ENCODE measurements around the gene CDKAL1. TPM values are rescaled to one million over a fixed set of nuclear protein-coding genes. Genes with fewer than 3 reads are reported as not detected.

The CDKAL1 gene
- total and polyA plus RNA-seq, 2 of the 13 experiments (the other 11 are each of a cell fraction or from before 2014, with no cell fraction given): 9.5 to 27.7 TPM

DNA sequence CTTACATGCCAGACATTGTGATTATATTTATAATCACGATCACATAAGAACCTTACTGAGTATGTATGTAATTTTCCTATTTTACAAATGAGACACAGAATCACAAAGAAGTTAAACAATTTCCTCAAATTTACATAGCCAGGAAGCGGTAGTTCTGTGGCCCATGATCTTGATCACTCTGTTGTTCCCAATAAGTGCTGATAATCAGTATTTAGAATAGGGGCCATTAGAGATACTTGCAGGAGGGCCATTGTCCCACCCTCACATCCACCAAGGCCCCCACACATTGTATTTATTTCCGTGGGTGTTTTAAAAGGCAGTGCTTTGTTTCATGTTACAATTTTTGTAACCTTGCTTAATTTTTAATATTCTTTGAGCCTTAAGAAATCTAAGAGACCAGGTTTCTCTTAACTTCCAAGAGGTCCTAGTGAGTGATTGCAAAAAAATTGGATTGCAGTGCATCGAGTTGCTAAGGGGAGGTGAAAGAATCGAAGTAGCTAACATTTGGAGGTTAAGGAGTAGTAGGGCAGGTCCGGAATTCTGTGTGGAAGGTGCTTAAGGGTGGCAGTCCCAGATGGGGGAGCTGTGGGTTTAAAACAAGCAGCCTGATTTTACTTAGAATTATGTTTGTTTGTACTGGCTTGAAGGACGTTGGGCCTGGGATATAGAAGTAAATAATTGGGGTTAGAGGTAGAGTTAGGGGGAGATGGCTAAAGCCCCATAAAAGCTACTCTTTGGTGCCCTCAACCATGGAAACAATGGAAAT, 339.4 kb downstream of the CDKAL1 start:
- intact Hi-C loops (cut with micrococcal nuclease; ENCODE audit: unreplicated experiment) (no loop called here), in situ Hi-C loops (cut with HindIII; ENCODE audit: extremely low pct_ligation_motif_present, low pct_unique_long_range_greater_than_20kb) (loop anchor here (10.0 kb wide), 1 partner anchor 309 kb away; no protein-coding TSS in a partner anchor)
- DNase-seq (ENCODE audit: low spot score) (no peak), ATAC-seq (no peak), FAIRE-seq (no peak)
- Histone ChIP-seq H4K20me1 (ENCODE audit: insufficient read depth, low read length) (no peaks in the 10 kb centered on the region), H3K79me2 (ENCODE audit: insufficient read depth, low read length) (no peaks in the 10 kb centered on the region), H3K9me3 (ENCODE audit: low read length) (no peaks in the 10 kb centered on the region), H3K27ac (ENCODE audit: extremely low read length, insufficient read depth, low read length) (no peak overlapping the region), H3K4me3 (replicated peaks in 1 of 3; ENCODE audit: insufficient read depth in 1 of 3, low read depth in 2 of 3, low read length in 3 of 3) (no peak overlapping the region), H2AFZ (ENCODE audit: low read length) (no peak overlapping the region), H3K9ac (ENCODE audit: insufficient read depth, low read depth, low read length) (no peak overlapping the region), H3K4me2 (ENCODE audit: low read depth, low read length) (no peak overlapping the region), H3K27me3 (ENCODE audit: control insufficient read depth in 1 of 2, insufficient read depth in 2 of 2, low read length in 2 of 2) (no peaks in the 10 kb centered on the region), H3K4me1 (ENCODE audit: insufficient read depth, low read length) (peaks cover 30% of the 10 kb centered on the region), H3K36me3 (replicated peaks in 1 of 2; ENCODE audit: control insufficient read depth in 1 of 2, insufficient read depth in 2 of 2, low read length in 2 of 2) (no peaks in the 10 kb centered on the region)
- BruUV-seq (replicated peaks): no TSS peak
- TF ChIP-seq MTA1 (CRISPR knock-in tag; IDR thresholded peaks at IDR 0.05; ENCODE audit: borderline replicate concordance) (no peak), KLF16 (CRISPR knock-in tag; IDR thresholded peaks at IDR 0.05) (no peak), STAG1 (CRISPR knock-in tag; IDR thresholded peaks at IDR 0.05) (peak; percentile 35), SMC3 (IDR thresholded peaks at IDR 0.05; ENCODE audit: low read length) (0 out of 2 replicates have a peak, but pooled peaks have one; percentile 6)
- TF ChIP-seq, protein P1, sequence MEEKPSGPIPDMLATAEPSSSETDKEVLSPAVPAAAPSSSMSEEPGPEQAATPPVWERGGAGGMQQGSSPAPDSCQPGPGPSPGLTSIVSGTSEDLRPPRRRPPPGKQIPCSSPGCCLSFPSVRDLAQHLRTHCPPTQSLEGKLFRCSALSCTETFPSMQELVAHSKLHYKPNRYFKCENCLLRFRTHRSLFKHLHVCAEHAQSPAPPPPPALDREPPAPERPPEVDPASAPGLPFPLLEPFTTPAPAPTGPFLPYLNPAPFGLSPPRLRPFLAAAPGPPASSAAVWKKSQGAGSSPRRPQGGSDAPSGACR (CRISPR knock-in tag; IDR thresholded peaks at IDR 0.05): no peak
- ChIA-PET POLR2A (no interaction called here), CTCF (ENCODE audit: low intra/inter-chr PET ratio, low total read pairs) (interaction anchor here (2.9 kb wide), 1 partner anchor 716 kb away, joined by 18 read pairs; no protein-coding TSS in a partner anchor)
- WGBS (ENCODE audit: low lambda C conversion rate): 87% methylated on average over 7 of the region's 7 CpGs

DNA sequence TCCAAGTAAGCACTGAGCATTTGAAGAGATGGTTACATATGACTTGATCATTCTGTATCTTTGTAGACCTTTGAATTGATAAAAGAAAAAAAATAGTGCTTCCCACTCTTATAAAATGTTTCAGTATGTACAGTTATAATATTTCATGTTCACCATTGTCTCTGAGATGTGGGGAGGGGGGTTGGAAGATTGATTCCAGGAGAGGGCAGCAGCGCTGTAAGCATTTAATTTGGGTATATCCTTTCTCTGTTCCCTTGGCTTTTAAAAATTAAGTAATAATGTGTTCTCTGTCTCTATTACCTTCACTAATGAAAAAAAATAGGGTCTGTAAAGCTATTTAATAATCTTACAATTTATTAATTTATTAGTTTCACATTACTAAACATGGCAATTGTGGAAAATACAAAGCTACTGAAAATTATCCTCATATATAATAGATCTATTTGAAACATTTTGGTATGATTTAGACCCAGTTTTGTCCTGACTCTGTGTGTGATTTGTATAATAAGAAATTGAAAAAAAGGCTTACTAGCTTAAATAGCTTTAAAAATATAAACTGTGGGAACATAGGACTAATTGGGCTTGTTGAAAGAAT, 341.2 kb downstream of the CDKAL1 start:
- no peaks in the 10 kb centered on the region for H3K27me3 ChIP-seq (ENCODE audit: control insufficient read depth in 1 of 2, insufficient read depth in 2 of 2, low read length in 2 of 2)
- DNase-seq (ENCODE audit: low spot score) (peak; percentile 29), ATAC-seq (no peak), FAIRE-seq (no peak)
- no peaks in the 10 kb centered on the region for H3K36me3 ChIP-seq (replicated peaks in 1 of 2; ENCODE audit: control insufficient read depth in 1 of 2, insufficient read depth in 2 of 2, low read length in 2 of 2)
- no peak overlapping the region for H3K9ac ChIP-seq (ENCODE audit: insufficient read depth, low read depth, low read length)
- H3K4me2 ChIP-seq (ENCODE audit: low read depth, low read length): no peak overlapping the region
- POLR2A ChIA-PET: interaction anchor here (1.1 kb wide), 1 partner anchor 713 kb away, joined by 4 read pairs; no protein-coding TSS in a partner anchor
- peaks cover 46% of the 10 kb centered on the region for H3K4me1 ChIP-seq (ENCODE audit: insufficient read depth, low read length)
- no TSS peak for BruUV-seq (replicated peaks)
- in situ Hi-C loops (cut with HindIII; ENCODE audit: extremely low pct_ligation_motif_present, low pct_unique_long_range_greater_than_20kb): loop anchor here (5.0 to 25.0 kb wide), 3 partner anchors 311 to 1062 kb away; no protein-coding TSS in a partner anchor
- no peaks in the 10 kb centered on the region for H3K79me2 ChIP-seq (ENCODE audit: insufficient read depth, low read length)
- no peaks in the 10 kb centered on the region for H3K9me3 ChIP-seq (ENCODE audit: low read length)
- H3K27ac ChIP-seq (ENCODE audit: extremely low read length, insufficient read depth, low read length): no peak overlapping the region
- H3K4me3 ChIP-seq (replicated peaks in 1 of 3; ENCODE audit: insufficient read depth in 1 of 3, low read depth in 2 of 3, low read length in 3 of 3): no peak overlapping the region
- CTCF ChIA-PET (ENCODE audit: low intra/inter-chr PET ratio, low total read pairs): interaction anchor here (2.9 kb wide), 1 partner anchor 714 kb away, joined by 18 read pairs; no protein-coding TSS in a partner anchor
- H4K20me1 ChIP-seq (ENCODE audit: insufficient read depth, low read length): no peaks in the 10 kb centered on the region
- H2AFZ ChIP-seq (ENCODE audit: low read length): no peak overlapping the region
- 98% methylated on average over 1 of the region's 1 CpG for WGBS (ENCODE audit: low lambda C conversion rate)
- intact Hi-C loops (cut with micrococcal nuclease; ENCODE audit: unreplicated experiment): loop anchor here (1.0 to 5.0 kb wide), 3 partner anchors 127 to 714 kb away; no protein-coding TSS in a partner anchor
- TF ChIP-seq, protein P2, sequence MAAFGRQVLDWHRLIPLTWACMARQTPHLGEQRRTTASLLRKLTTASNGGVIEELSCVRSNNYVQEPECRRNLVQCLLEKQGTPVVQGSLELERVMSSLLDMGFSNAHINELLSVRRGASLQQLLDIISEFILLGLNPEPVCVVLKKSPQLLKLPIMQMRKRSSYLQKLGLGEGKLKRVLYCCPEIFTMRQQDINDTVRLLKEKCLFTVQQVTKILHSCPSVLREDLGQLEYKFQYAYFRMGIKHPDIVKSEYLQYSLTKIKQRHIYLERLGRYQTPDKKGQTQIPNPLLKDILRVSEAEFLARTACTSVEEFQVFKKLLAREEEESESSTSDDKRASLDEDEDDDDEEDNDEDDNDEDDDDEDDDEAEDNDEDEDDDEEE (CRISPR knock-in tag; IDR thresholded peaks at IDR 0.05): no peak
- TF ChIP-seq ZNF703 (CRISPR knock-in tag; IDR thresholded peaks at IDR 0.05; ENCODE audit: borderline replicate concordance) (no peak), ZFP90 (CRISPR knock-in tag; IDR thresholded peaks at IDR 0.05; ENCODE audit: borderline replicate concordance) (no peak), ELF3 (CRISPR knock-in tag; IDR thresholded peaks at IDR 0.05) (no peak), TMF1 (CRISPR knock-in tag; IDR thresholded peaks at IDR 0.05; ENCODE audit: low read depth) (no peak), RAD21 (CRISPR knock-in tag; IDR thresholded peaks at IDR 0.05) (peak; percentile 26; the same call in 1 of the 2 replicates), SMC3 (IDR thresholded peaks at IDR 0.05; ENCODE audit: low read length) (peak; percentile 49), HHEX (CRISPR knock-in tag; IDR thresholded peaks at IDR 0.05) (no peak), STAG1 (CRISPR knock-in tag; IDR thresholded peaks at IDR 0.05) (peak; percentile 85)
